HTR-8/SVneo (cell line): Measurements from ENCODE around the gene BIN2.
"Not testable (repeated sequence)": the region's sequence is repeated elsewhere in the genome, so short reads cannot be mapped to it uniquely, and the experiment has no call there.

Experiments
- DNase-seq: peaks from one replicate; pipeline ENCODE4 v3.0.0; 2011; ENCODE audit warnings: low spot score, mixed read lengths; ENCODE audit not compliant: insufficient read length
- FAIRE-seq: peaks from 2 replicates; lab custom pipeline; 2011; peaks lifted over from hg19 to GRCh38; lab: Jason Lieb, UNC

BIN2 gene

DNA sequence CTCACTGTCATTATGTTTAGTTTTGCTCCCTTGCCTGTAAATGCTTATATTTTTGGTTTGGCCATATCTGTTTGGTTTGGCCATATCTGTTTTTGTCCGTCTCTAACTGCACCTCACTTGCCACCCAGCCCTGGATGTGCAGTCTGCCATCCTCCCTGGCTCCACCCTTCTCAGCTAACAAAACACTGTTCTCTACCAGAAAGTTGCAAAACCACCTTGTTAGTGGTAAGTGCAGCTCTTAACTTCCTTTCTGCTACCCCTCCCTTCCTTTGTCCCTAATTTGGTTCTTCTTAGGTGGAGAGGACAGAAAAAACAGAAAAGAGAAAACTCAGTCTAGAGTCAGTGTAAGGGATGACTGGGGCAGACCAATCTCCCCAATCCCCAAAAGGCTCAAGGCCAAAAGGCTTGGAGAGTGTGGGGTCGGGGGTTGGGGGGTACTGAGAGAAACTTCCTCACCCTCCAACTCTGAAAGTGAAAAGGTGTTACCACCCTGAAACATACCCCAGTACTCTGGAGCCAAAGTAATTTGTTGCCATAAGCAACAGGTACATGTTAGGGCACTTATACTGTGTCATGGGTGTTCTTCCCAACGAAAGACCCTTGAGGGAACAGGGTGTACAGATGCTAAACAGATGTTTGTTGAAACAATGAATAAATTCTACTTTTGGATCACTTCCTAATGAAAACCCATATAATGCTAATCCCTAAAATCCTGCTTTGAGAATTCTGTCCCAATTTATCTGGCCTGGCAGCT is 5.0 kb downstream of the BIN2 start:
- FAIRE-seq (no peak), DNase-seq (no peak)

DNA sequence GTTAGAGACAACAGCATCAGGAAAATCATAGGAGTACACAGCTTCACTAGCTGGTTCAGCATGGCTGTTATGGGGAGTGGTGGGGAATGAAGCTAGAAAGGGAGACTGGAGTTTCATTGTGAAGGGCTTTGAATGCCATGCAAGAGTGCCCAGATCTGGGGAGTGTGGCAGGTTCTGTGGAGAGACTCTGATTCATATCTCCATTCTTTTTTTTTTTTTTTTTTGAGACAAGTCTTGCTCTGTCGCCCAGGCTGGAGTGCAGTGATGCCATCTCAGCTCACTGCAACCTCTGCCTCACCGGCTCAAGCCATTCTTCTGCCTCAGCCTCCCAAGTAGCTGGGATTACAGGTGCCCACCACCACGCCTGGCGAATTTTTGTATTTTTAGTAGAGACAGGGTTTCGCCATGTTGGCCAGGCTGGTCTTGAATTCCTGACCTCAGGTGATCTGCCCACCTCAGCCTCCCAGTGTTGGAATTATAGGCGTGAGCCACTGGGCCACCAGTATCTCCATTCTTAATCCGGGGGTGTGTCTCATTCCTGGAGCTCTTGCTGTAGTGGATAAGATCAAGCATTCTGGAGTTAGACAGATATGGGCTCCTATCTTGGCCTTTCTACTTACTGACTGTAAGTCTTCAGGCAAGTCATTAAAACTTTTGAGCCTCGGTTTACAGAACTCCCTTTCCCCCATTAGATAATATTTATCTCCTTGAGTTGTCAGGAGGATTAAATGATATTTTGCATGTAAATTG is 5.7 kb downstream of the BIN2 start:
- not testable (repeated sequence) for DNase-seq, FAIRE-seq

DNA sequence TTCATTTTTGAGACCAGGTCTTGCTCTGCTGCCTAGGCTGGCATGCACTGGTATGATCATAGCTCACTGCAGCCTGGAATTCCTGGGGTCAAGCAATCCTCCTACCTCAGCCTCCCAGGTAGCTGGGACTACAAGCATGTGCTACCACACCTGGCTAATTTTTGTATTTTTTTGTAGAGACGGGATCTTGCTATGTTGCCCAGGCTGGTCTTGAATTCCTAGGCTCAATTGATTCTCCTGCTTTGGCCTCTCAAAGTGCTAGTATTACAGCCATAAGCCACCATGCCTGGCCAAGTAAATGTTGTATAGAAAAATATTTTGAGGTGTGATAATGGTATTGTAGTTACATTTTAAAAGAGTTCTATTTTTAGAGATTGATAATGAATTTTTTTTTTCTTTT is 12.6 kb downstream of the BIN2 start:
- no peak for FAIRE-seq
- DNase-seq = no peak

DNA sequence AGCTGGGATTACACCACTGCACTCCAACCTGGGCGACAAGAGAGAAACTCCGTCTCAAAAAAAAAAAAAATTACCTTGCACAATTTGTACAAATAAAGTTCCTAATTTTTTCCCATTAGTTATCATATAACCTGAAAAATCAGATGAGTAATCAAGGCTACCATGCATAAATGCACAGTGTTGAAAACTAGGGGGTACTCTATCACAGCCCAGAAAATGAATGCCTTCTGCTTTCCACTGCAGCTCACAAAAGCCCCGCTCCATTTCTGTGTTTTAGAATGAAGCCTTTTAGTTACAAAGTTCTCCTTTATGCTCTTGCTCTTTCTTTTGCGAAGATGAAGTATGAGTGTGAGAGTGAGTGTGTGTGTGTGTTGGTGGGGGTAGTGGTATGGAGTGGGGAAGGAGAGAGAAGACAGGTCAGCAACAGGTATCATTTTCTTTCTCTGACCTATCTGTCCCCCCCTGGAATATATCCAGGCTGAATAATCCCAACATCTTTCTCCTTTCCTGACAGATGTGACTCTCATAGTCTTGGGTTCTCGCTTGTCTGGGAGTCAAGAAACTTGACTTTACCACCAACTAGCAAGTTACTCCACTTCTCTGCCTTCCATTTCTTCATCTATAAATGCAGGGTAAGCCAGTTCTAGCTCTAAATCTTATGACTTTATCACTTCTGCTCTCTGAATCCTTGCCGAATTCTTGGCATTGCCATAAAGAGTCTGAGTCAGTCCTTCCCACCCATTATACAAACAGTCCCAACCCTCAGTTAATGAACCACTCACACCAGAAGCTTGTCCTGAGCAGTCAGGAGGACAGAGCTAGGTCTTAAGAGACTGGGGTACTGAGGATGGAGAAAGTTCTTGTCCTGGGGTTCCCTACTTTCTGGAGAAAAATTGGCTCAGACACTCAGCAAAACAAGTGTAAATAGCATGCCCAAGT is 16.1 kb downstream of the BIN2 start:
- DNase-seq (peak; percentile 34), FAIRE-seq (no peak)

DNA sequence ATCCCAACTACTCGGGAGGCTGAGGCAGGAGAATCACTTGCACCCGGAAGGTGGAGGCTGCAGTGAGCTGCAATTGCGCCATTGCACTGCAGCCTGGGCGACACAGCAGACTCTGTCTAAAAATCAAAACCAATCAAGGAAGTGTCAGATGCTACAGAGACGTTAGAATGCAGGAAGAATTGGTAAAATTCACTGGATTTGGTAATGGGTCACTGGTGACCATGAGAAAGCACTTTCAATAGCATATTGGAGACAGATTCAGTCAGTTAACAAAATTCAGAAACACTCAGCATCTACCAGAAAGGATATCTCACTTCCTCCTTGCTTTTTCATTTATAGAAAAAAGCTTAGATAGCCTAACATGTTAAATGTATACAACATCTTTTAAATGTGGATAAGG is 17.5 kb downstream of the BIN2 start:
- FAIRE-seq = no peak

DNA sequence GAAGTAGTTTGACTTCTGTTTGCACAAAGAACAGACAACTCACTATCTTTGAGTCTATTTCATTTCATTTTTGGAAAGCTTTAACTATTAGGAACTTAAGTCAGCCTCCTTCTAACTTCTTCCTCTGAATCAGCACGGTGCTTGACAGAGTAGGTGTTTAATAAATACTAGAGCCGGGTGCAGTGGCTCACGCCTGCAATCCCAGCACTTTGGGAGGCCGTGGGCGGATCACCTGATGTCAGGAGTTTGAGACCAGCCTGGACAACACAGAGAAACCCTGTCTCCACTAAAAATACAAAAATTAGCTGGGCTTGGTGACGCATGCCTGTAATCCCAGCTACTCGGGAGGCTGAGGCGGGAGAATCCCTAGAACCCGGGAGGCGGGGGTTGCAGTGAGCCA is 23.2 kb downstream of the BIN2 start:
- not testable (repeated sequence) for FAIRE-seq, DNase-seq

More for the DNA sequence above, 17.5 kb downstream of the BIN2 start:
- DNase-seq = no peak

DNA sequence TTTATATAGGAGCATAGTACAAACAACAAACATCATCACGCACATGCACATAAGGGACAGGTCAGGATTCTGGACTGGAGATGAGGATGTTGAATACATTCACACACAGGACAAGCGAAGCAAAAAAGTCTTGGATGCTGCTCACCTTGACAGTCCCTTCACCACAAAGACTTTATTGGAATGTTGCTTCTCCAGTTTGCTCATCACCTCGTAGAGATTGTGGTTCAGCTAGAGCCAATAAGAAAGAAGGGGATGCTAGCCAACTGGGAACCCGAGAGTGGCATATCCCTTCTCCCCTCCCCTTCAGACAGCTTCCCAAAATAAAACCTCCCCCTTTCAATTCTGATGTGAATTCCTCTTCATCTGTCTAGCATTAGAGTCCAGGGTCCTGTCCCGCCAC is 28.3 kb downstream of the BIN2 start:
- FAIRE-seq (no peak), DNase-seq (no peak)

DNA sequence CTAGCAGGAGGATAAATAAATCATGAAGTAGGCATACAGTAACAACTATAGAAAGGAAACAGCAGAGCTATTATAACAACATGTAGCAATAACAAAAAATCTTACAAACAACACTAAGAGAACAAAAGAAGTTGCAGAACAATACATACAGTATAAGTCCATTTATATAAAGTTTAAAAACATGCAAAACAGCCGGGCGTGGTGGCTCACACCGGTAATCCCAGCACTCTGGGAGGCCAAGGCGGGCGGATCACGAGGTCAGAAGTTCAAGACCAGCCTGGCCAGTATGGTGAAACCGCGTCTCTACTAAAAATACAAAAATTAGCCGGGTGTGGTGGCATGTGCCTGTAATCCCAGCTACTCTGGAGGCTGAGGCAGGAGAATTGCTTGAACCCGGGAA is 29.9 kb downstream of the BIN2 start:
- FAIRE-seq, DNase-seq: not testable (repeated sequence)

DNA sequence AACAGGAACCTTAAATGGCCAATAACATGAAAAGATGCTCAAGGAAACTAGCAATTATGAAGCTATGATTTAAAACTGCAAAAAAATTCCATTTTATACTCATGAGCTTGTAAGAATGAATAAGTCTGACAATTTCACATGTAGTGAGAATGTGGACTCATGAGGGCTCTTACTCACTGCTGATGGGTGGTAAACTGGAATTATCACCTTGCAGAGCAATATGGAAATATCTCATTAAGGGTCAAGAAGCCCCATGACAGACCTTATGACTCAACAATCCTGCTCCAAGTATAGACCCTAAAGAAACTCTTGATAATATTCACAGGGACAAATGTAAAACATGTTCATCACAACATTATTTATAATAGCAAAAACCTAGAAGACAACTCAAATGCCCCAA is 30.3 kb downstream of the BIN2 start:
- no peak for FAIRE-seq

DNA sequence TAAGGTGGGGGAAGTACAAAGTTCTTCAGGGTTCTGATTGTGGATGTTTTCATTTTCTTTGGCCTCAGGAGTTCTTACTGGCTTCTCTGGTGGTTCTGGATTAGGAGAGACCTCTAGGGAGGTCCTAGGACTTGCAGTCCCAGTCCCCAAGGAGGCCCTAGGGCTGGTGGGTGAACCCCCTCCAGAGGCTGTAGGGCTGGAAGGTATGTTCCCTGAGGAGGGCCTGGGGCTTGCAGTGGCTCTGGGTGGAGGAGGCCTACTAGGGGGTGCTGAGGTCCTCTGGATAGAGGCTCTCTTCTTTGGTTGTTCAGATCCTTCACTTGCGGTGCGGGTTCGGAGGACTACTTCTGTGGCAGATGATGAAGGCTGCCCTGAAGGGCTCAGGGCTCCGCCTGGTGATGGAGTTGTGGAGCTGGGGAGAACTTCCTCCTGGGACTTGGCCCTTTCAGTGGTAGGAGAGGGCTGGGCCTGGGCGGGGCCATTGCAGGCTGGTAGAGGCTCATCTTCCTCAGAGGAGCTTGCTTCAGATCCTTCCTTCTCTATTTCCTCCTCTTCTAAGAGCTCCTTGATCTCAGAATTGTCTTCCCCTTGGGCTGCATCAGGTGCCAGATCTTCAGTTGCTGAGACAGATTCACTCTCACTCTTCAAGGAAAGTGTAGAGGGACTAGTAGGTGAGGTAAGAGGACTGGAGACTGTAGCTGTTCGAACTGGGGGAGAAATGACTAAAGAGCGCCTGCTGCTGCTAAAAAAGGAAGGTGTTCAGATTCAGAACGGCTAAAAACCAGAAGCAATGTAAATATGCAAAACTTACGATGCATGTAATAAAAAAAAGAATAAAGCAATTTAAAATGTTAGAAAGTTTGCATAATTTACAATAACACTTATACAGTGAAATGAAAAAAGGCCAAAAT is 32.1 kb downstream of the BIN2 start:
- not testable (repeated sequence) for DNase-seq, FAIRE-seq

More for the DNA sequence above, 30.3 kb downstream of the BIN2 start:
- DNase-seq = no peak

DNA sequence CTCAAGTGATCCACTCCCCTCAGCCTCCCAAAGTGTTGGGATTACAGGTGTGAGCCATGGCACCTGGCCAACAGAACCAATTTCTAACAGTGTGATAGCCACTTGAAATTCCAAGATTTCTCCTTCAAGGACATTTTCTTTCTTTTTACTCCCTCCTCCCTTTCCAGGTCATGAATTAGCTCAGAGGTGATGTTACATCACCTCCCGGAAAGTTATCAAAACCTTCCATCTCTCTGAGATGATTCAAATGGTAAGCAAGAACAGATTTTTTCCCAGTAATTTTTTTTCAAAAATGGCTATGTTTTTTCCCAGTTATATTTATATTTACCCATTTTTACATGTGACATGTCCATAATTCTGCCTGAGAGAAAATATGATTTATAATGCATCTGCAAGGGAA is 38.1 kb downstream of the BIN2 start:
- DNase-seq (no peak), FAIRE-seq (no peak)

DNA sequence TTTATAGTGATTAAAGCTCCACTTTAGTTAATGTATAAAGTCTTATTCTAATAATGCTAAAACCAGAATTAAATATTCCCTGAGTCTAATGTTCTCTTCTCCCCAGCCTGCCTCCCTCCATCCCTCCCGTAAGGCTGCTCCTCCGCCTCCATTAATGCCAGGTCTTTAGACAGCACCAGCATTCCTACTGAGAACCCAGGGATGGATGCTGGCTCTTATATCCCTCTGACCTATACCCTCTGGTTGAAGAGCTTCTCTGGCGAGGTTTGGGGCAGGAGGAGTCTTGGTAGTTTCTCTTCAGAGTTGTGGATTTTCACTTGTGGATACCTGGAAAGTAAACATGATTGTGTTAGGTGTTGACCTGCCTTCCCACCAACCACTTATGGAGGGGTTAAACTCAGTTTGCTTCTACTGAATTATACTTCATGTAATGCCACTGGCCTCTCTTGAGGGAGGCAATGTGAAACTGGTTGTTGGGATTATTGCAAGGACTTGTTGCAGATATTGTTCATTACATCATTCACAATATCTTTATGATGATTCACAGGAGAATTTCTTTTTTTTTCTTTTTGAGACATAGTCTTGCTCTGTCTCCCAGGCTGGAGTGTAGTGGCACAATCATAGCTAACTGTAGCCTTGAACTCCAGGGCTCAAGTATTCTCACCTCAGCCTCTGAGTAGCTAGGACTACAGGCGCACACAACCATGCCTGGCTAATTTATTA is 42.6 kb downstream of the BIN2 start:
- no peak for DNase-seq
- FAIRE-seq = no peak

DNA sequence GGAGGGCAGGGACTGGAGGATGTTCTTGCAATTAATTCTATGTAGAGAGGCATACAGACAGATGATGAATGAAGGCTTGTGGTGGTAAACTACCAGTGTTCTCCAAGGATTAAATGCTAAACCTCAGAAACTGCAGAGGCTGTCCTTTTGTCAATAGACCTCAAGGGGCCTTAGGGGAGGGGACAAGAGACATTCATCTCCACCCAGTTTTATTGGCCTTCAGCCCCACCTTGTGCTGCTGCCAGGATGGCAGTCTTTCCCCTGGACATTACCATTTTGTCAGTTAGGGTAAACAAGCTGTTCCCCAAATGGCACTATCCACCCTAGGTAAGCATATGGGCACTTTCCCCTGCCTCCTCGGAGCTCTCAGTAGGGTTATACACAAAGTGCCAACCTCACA is 48.9 kb downstream of the BIN2 start:
- no peak for FAIRE-seq
- DNase-seq = no peak

DNA sequence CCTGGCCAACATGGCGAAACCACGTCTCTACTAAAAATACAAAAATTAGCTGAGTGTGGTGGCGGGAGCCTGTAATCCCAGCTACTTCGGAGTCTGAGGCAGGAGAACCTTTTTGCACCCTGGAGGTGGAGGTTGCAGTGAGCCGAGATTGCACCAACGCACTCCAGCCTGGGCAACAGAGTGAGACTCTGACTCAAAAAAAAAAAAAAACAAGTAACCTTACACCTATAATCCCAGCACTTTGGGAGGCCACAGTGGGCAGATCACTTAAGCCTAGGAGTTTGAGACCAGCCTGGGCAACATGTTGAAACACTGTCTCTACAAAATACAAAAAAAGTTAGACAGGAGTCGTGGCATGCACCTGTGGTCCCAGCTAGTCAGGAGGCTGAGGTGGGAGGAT is 51.2 kb downstream of the BIN2 start:
- FAIRE-seq, DNase-seq: not testable (repeated sequence)

DNA sequence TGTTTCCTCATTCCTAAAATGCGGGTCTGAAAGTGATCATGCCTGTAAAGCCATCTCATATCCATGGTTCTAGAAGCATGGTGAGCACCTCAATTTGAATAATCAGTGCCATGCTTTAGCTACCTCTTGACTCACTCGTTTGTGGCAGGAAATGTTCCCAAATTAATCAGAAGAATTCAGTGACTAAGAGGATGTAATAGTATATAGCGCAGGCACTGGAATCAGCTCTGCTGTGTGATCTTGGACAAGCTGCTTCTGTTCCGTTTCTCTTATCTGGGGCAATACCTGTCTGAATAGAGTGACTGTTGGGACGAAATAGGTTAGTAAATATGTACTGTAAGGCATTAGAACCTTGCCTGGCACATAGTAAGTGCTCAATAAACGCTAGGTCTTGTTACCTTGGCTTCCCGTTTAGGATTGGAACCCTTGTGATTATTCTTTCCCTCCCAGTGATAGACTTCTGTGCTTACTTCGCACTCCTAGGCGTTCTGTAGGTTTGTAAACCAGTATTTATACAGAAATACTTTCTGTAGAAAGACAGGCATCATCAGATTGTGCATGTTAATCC is 52.9 kb downstream of the BIN2 start:
- FAIRE-seq (no peak), DNase-seq (peak; percentile 47)

DNA sequence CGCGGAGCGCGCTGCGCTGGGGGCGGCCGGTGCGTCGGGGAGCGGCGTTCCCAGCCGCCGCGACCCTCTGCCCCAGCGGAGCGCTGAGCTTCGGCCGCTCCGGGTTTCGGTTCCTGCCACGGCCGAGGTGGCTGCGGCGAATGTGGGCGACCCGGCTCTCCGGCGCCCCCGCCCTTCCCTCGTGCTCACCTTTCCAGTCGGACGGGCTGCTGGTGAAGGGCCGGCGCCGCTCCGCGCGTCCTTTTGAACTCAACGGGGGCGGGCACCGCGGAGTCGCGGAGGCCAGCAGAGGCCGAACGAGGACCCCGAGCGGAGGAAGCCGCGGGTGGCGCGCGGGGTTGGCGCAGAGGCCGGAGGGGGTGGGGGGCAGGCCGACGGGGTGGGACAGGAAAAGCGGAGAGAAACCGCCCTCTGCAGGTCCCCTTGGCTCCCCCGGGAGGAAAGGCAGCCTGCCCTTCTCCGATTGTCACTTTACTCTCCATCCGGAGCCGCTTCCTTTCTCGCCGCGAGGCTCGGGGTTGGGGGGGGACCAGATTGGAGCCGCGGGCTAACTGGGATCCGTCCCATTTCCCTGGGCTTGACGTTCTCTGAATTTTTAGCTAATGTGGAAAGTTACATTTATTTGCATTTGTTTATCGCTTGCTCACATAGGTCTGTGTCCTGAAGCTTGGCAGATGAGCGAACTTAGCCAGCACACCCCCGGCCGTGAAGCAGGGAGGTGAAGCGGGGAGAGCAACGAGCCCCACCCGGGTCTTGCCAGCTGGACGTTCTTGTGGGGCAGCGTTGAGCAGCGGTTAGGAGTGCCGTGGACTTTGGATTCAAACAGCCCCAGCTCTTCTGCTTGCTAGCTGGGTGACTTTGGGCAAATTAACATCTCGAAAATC is 53.7 kb downstream of the BIN2 start, which contains the start of gene SMAGP:
TSS of gene SMAGP (minus strand) at position 349 of the 884 bp plus-strand sequence. CDS start 1,137 bp downstream, outside the sequence.
- FAIRE-seq = no peak
- peak; percentile 59 for DNase-seq
